Liver (tissue), 9 donors: Measurements from ENCODE around the gene NTM. TPM values are rescaled to one million over a fixed set of nuclear protein-coding genes. Genes with fewer than 3 reads are reported as not detected.

Source experiments
- DNase-seq: peaks from one replicate; pipeline ENCODE4 v3.0.0-alpha.2; 2017; ENCODE audit warnings: low spot score
- H3K27ac ChIP-seq, 2 donors: one replicate each; pipeline ENCODE4 v1.7.0; 2013; ENCODE audit warnings: inconsistent platforms in 2 of 2, low read length in 2 of 2, control low read depth in 1 of 2, low read depth in 1 of 2, mild to moderate bottlenecking in 1 of 2
- H3K27me3 ChIP-seq, 4 donors: one replicate each; pipeline versions ENCODE4 v1.6.1 to v1.7.0; 2013; ENCODE audit warnings: low read length in 3 of 4, inconsistent platforms in 1 of 4, mild to moderate bottlenecking in 1 of 4, moderate library complexity in 1 of 4; ENCODE audit not compliant: control insufficient read depth in 4 of 4, insufficient read depth in 4 of 4
- H3K36me3 ChIP-seq, 4 donors: one replicate each; pipeline versions ENCODE4 v1.6.1 to v1.7.0; 2013; ENCODE audit warnings: low read length in 3 of 4, mild to moderate bottlenecking in 3 of 4, low read depth in 1 of 4, moderate library complexity in 1 of 4; ENCODE audit not compliant: control insufficient read depth in 4 of 4, insufficient read depth in 3 of 4
- H3K4me1 ChIP-seq, 4 donors: one replicate each; pipeline versions ENCODE4 v1.6.1 to v1.7.0; 2013; ENCODE audit warnings: low read length in 3 of 4, mild to moderate bottlenecking in 3 of 4, moderate library complexity in 1 of 4; ENCODE audit not compliant: control insufficient read depth in 4 of 4, insufficient read depth in 4 of 4
- H3K4me3 ChIP-seq, 3 donors: one replicate each; pipeline versions ENCODE4 v1.6.1 to v1.7.0; 2013; ENCODE audit warnings: low read length in 3 of 3, control low read depth in 1 of 3, low read depth in 1 of 3, mild to moderate bottlenecking in 1 of 3
- H3K9ac ChIP-seq, 2 donors: one replicate each; pipeline ENCODE4 v1.7.0; 2013; ENCODE audit warnings: low read length in 2 of 2, mild to moderate bottlenecking in 2 of 2, moderate library complexity in 2 of 2, control low read depth in 1 of 2, low read depth in 1 of 2
- H3K9me3 ChIP-seq, 4 donors: one replicate each; pipeline versions ENCODE4 v1.6.1 to v1.7.0; 2013; ENCODE audit warnings: low read length in 3 of 4; ENCODE audit not compliant: control insufficient read depth in 4 of 4
- FOXA1 ChIP-seq: IDR thresholded peaks from 2 replicates; pipeline ENCODE4 v1.6.1; 2016; ENCODE audit warnings: antibody characterized with exemption
- FOXA2 ChIP-seq: IDR thresholded peaks from 2 replicates; pipeline ENCODE4 v1.6.1; 2016; ENCODE audit warnings: antibody characterized with exemption
- GABPA ChIP-seq, 2 donors: IDR thresholded peaks in 1 of 2; conservative IDR thresholded peaks in 1 of 2; 2 replicates each; pipeline ENCODE4 v1.6.1; 2016; ENCODE audit warnings: antibody characterized with exemption in 2 of 2, mild to moderate bottlenecking in 1 of 2, moderate library complexity in 1 of 2
- HNF4A ChIP-seq, 2 donors: conservative IDR thresholded peaks; 2 replicates each; pipeline ENCODE4 v1.6.1; 2016; ENCODE audit warnings: antibody characterized with exemption in 2 of 2, mild to moderate bottlenecking in 2 of 2
- JUND ChIP-seq, 2 donors: IDR thresholded peaks; 2 replicates each; pipeline ENCODE4 v1.6.1; 2016; ENCODE audit warnings: antibody characterized with exemption in 2 of 2
- NR2F2 ChIP-seq: IDR thresholded peaks from 2 replicates; pipeline ENCODE4 v1.6.1; 2016; ENCODE audit warnings: antibody characterized with exemption
- RAD21 ChIP-seq, 2 donors: IDR thresholded peaks; 2 replicates each; pipeline ENCODE4 v1.6.1; 2016; ENCODE audit warnings: antibody characterized with exemption in 2 of 2, mild to moderate bottlenecking in 2 of 2
- SP1 ChIP-seq: IDR thresholded peaks from 2 replicates; pipeline ENCODE4 v1.6.1; 2018; ENCODE audit warnings: antibody characterized with exemption, mild to moderate bottlenecking
- TAF1 ChIP-seq: conservative IDR thresholded peaks from 2 replicates; pipeline ENCODE4 v1.6.1; 2016; ENCODE audit warnings: antibody characterized with exemption, mild to moderate bottlenecking
- YY1 ChIP-seq: IDR thresholded peaks from 2 replicates; pipeline ENCODE4 v1.6.1; 2016; ENCODE audit warnings: antibody characterized with exemption, mild to moderate bottlenecking
- WGBS: extraction: QIAGEN DNeasy Blood & Tissue Kit; methylation state at CpG from one replicate; pipeline ENCODE4 v1.1.7; 2013; 5-methylcytosine and 5-hydroxymethylcytosine counted together
- polyA plus RNA-seq, 2 donors: library from polyadenylated mRNA; stranded (reverse) in 1 of 2; unstranded in 1 of 2; fragments of 200-250 nt in 1 of 2; fragments of >200 nt in 1 of 2; fragmentation: Nextera tagmentation in 1 of 2; extraction: Ambion mirVana in 1 of 2; gene quantifications; one replicate each; pipeline versions ENCODE4 v1.2.1 to v1.2.3, GENCODE V29; 2013 to 2015
- total RNA-seq, 2 donors: library from RNA; depleted of rRNA; stranded (reverse); fragments of >200 nt; gene quantifications; one replicate each; pipeline ENCODE4 v1.2.3, GENCODE V29; 2014
- TF ChIP-seq, protein P1 (sequence below): IDR thresholded peaks from 2 replicates; pipeline ENCODE4 v1.6.1; 2016; ENCODE audit warnings: antibody characterized with exemption
- TF ChIP-seq, protein P2 (sequence below): IDR thresholded peaks from 2 replicates; pipeline ENCODE4 v1.6.1; 2016; ENCODE audit warnings: antibody characterized with exemption, mild to moderate bottlenecking
- TF ChIP-seq, protein P3 (sequence below): fragments of 150-350 bp; IDR thresholded peaks from 2 replicates; pipeline ENCODE4 v1.5.1; 2017; ENCODE audit warnings: improper control_type of control experiment, low read depth, low read length; ENCODE audit not compliant: missing input control
- donor health status: healthy.
- donor health status: healthy.
- donor health status: healthy.
- donor health status: healthy.
- donor health status: healthy.

Gene NTM
- total and polyA plus RNA-seq, 4 donors = 0.08 to 1.1 (median 0.08) TPM; not detected in 1

DNA sequence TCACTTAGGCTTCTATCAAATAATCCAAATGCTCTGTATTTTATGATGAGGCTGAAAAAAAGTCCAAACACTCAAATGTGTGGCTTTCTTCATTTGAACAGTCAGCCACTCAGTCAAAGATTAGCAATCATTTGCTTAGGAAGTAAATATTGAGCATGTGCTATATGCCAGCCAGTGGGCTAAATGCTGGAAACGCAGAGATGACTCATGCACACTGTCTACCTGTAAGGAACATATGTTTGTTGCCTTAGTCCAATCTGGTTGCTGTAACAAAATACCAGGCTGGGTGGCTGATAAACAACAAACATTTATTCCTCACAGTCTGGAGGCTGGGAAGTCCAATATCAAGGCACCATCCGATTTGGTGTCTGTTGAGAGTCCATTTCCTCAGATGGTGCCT is 617.3 kb downstream of the NTM start:
- H3K4me1 ChIP-seq = no peaks in the 10 kb centered on the region
- no peak overlapping the region for H3K9ac ChIP-seq
- TF ChIP-seq GABPA (IDR thresholded peaks at IDR 0.05 in 1 of 2, conservative IDR thresholded peaks at IDR 0.05 in 1 of 2) = no peak
- TF ChIP-seq, protein P1, sequence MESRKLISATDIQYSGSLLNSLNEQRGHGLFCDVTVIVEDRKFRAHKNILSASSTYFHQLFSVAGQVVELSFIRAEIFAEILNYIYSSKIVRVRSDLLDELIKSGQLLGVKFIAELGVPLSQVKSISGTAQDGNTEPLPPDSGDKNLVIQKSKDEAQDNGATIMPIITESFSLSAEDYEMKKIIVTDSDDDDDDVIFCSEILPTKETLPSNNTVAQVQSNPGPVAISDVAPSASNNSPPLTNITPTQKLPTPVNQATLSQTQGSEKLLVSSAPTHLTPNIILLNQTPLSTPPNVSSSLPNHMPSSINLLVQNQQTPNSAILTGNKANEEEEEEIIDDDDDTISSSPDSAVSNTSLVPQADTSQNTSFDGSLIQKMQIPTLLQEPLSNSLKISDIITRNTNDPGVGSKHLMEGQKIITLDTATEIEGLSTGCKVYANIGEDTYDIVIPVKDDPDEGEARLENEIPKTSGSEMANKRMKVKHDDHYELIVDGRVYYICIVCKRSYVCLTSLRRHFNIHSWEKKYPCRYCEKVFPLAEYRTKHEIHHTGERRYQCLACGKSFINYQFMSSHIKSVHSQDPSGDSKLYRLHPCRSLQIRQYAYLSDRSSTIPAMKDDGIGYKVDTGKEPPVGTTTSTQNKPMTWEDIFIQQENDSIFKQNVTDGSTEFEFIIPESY = no peak
- TF ChIP-seq NR2F2 = no peak
- TF ChIP-seq YY1 = no peak
- no peak for TF ChIP-seq HNF4A (conservative IDR thresholded peaks at IDR 0.05)
- no peak for TF ChIP-seq JUND (IDR thresholded peaks at IDR 0.05)
- no peak for TF ChIP-seq RAD21 (IDR thresholded peaks at IDR 0.05)
- peaks cover 0 to 6% (median 0%) of the 10 kb centered on the region in 4 donors for H3K27me3 ChIP-seq
- peaks cover 0 to 10% (median under 1%) of the 10 kb centered on the region in 4 donors for H3K9me3 ChIP-seq
- H3K4me3 ChIP-seq = no peak overlapping the region
- H3K27ac ChIP-seq = no peak overlapping the region
- WGBS = 67% methylated on average over 2 of the region's 2 CpGs
- no peak for DNase-seq
- no peaks in the 10 kb centered on the region for H3K36me3 ChIP-seq

GRCh38 chr11:131991606-131992005 is 621.2 kb downstream of the NTM start:
- 74% methylated on average over 2 of the region's 2 CpGs for WGBS
- H3K4me3 ChIP-seq = no peak overlapping the region
- H3K36me3 ChIP-seq = no peaks in the 10 kb centered on the region
- H3K27ac ChIP-seq = no peak overlapping the region
- no peak for DNase-seq
- peaks cover 0 to 6% (median 0%) of the 10 kb centered on the region in 4 donors for H3K27me3 ChIP-seq
- H3K4me1 ChIP-seq = no peaks in the 10 kb centered on the region
- H3K9me3 ChIP-seq = peaks cover 0 to 10% (median 7%) of the 10 kb centered on the region in 4 donors
- no peak overlapping the region for H3K9ac ChIP-seq
- TF ChIP-seq, protein P2, sequence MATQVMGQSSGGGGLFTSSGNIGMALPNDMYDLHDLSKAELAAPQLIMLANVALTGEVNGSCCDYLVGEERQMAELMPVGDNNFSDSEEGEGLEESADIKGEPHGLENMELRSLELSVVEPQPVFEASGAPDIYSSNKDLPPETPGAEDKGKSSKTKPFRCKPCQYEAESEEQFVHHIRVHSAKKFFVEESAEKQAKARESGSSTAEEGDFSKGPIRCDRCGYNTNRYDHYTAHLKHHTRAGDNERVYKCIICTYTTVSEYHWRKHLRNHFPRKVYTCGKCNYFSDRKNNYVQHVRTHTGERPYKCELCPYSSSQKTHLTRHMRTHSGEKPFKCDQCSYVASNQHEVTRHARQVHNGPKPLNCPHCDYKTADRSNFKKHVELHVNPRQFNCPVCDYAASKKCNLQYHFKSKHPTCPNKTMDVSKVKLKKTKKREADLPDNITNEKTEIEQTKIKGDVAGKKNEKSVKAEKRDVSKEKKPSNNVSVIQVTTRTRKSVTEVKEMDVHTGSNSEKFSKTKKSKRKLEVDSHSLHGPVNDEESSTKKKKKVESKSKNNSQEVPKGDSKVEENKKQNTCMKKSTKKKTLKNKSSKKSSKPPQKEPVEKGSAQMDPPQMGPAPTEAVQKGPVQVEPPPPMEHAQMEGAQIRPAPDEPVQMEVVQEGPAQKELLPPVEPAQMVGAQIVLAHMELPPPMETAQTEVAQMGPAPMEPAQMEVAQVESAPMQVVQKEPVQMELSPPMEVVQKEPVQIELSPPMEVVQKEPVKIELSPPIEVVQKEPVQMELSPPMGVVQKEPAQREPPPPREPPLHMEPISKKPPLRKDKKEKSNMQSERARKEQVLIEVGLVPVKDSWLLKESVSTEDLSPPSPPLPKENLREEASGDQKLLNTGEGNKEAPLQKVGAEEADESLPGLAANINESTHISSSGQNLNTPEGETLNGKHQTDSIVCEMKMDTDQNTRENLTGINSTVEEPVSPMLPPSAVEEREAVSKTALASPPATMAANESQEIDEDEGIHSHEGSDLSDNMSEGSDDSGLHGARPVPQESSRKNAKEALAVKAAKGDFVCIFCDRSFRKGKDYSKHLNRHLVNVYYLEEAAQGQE = no peak
- TF ChIP-seq RAD21 (IDR thresholded peaks at IDR 0.05) = no peak
- TF ChIP-seq, protein P3, sequence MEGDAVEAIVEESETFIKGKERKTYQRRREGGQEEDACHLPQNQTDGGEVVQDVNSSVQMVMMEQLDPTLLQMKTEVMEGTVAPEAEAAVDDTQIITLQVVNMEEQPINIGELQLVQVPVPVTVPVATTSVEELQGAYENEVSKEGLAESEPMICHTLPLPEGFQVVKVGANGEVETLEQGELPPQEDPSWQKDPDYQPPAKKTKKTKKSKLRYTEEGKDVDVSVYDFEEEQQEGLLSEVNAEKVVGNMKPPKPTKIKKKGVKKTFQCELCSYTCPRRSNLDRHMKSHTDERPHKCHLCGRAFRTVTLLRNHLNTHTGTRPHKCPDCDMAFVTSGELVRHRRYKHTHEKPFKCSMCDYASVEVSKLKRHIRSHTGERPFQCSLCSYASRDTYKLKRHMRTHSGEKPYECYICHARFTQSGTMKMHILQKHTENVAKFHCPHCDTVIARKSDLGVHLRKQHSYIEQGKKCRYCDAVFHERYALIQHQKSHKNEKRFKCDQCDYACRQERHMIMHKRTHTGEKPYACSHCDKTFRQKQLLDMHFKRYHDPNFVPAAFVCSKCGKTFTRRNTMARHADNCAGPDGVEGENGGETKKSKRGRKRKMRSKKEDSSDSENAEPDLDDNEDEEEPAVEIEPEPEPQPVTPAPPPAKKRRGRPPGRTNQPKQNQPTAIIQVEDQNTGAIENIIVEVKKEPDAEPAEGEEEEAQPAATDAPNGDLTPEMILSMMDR = no peak
- TF ChIP-seq FOXA2 = no peak
- TF ChIP-seq JUND (IDR thresholded peaks at IDR 0.05) = no peak
- no peak for TF ChIP-seq TAF1
- TF ChIP-seq HNF4A (conservative IDR thresholded peaks at IDR 0.05) = no peak
- TF ChIP-seq, protein P1 = no peak
- no peak for TF ChIP-seq NR2F2
- no peak for TF ChIP-seq SP1
- TF ChIP-seq YY1 = no peak
- no peak for TF ChIP-seq FOXA1
